ENCODE data around the gene LMNTD2.
A peak's percentile ranks its signal among the peaks of the same experiment; 100 is the strongest.

The LMNTD2 gene

GRCh38 chr11:560305-561147 lies at the start of gene LMNTD2, which contains the start of gene RASSF7:
LMNTD2 (minus strand) TSS chr11:560738; CDS start chr11:560716, 22 bp downstream.
RASSF7 (plus strand) TSS chr11:560970; CDS start chr11:561769, 799 bp downstream.
- DNase-seq, result peak; percentile 93

GRCh38 chr11:609341-609811 lies 48.8 kb upstream of the LMNTD2 start:
- DNase-seq, result no peak

- DNase-seq, result no peak
Observed at GRCh38 chr11:608791-609251, 48.3 kb upstream of the LMNTD2 start.

GRCh38 chr11:607971-608659 lies 47.6 kb upstream of the LMNTD2 start:
- DNase-seq, result no peak

- DNase-seq, result no peak
Observed at GRCh38 chr11:607020-607780, 46.7 kb upstream of the LMNTD2 start.

- peak; percentile 36 for DNase-seq
Observed at GRCh38 chr11:606245-606644, 45.7 kb upstream of the LMNTD2 start.

- no peak for DNase-seq
Observed at GRCh38 chr11:605286-606129, 45.0 kb upstream of the LMNTD2 start.

GRCh38 chr11:603154-603553 lies 42.6 kb upstream of the LMNTD2 start:
- DNase-seq, result no peak

- DNase-seq, result no peak
Observed at GRCh38 chr11:601573-602245, 41.2 kb upstream of the LMNTD2 start.

- DNase-seq, result no peak
Observed at GRCh38 chr11:598005-598680, 37.6 kb upstream of the LMNTD2 start.

GRCh38 chr11:597166-597725 lies 36.7 kb upstream of the LMNTD2 start:
- no peak for DNase-seq

GRCh38 chr11:596374-596773 lies 35.8 kb upstream of the LMNTD2 start:
- DNase-seq, result no peak

- no peak for DNase-seq
Observed at GRCh38 chr11:595400-595799, 34.9 kb upstream of the LMNTD2 start.

GRCh38 chr11:593347-593746 lies 32.8 kb upstream of the LMNTD2 start:
- DNase-seq, result no peak

- DNase-seq, result no peak
Observed at GRCh38 chr11:592918-593317, 32.4 kb upstream of the LMNTD2 start.

GRCh38 chr11:592501-592900 lies 32.0 kb upstream of the LMNTD2 start:
- no peak for DNase-seq

- no peak for DNase-seq
Observed at GRCh38 chr11:590997-591396, 30.5 kb upstream of the LMNTD2 start.

GRCh38 chr11:589798-590197 lies 29.3 kb upstream of the LMNTD2 start:
- no peak for DNase-seq

GRCh38 chr11:587978-588380 lies 27.4 kb upstream of the LMNTD2 start:
- DNase-seq, result no peak

GRCh38 chr11:587546-587945 lies 27.0 kb upstream of the LMNTD2 start:
- DNase-seq, result no peak

All from femur (tissue), 1 donor.